IMR-90 (cell line): ENCODE measurements around the gene RAP2A.

Experiments
- BHLHE40 ChIP-seq: fragments of 150-350 bp; IDR thresholded peaks from 2 replicates; pipeline ENCODE4 v1.6.1; 2016; ENCODE audit warnings: mild to moderate bottlenecking, low read depth, low read length
- CEBPB ChIP-seq: IDR thresholded peaks from 2 replicates; pipeline ENCODE4 v1.6.1; 2012; ENCODE audit warnings: low read depth, low read length, improper control_type of control experiment
- CHD1 ChIP-seq: IDR thresholded peaks from 2 replicates; pipeline ENCODE4 v1.6.1; 2012; ENCODE audit warnings: low read depth, low read length, improper control_type of control experiment
- CTCF ChIP-seq: conservative IDR thresholded peaks from 2 replicates; pipeline ENCODE4 v1.5.1; 2012; ENCODE audit warnings: mild to moderate bottlenecking, low read depth, low read length, improper control_type of control experiment
- MAFK ChIP-seq: IDR thresholded peaks from 2 replicates; pipeline ENCODE4 v1.6.1; 2012; ENCODE audit warnings: low read depth, low read length, improper control_type of control experiment
- MAZ ChIP-seq: IDR thresholded peaks from 2 replicates; pipeline ENCODE4 v1.6.1; 2012; ENCODE audit warnings: low read depth, mild to moderate bottlenecking, low read length, improper control_type of control experiment, moderate library complexity, borderline replicate concordance
- MXI1 ChIP-seq: IDR thresholded peaks from 2 replicates; pipeline ENCODE4 v1.6.1; 2012; ENCODE audit warnings: low read depth, mild to moderate bottlenecking, low read length, moderate library complexity, borderline replicate concordance
- NFE2L2 ChIP-seq: fragments of 150-350 bp; IDR thresholded peaks from 2 replicates; pipeline ENCODE4 v1.6.1; 2016; ENCODE audit warnings: low read depth, mild to moderate bottlenecking, low read length
- POLR2A ChIP-seq: IDR thresholded peaks from 2 replicates; pipeline ENCODE4 v1.6.1; 2012; ENCODE audit warnings: mild to moderate bottlenecking, low read depth, low read length
- RAD21 ChIP-seq: IDR thresholded peaks from 2 replicates; pipeline ENCODE4 v1.6.1; 2012; ENCODE audit warnings: low read length, improper control_type of control experiment
- RCOR1 ChIP-seq: IDR thresholded peaks from 2 replicates; pipeline ENCODE4 v1.6.1; 2012; ENCODE audit warnings: mild to moderate bottlenecking, low read length, improper control_type of control experiment; ENCODE audit not compliant: insufficient replicate concordance
- RFX5 ChIP-seq: IDR thresholded peaks from 2 replicates; pipeline ENCODE4 v1.8.0; 2012; ENCODE audit warnings: low read depth, mild to moderate bottlenecking, low read length, moderate library complexity
- SMC3 ChIP-seq: fragments of 150-350 bp; IDR thresholded peaks from 2 replicates; pipeline ENCODE4 v1.6.1; 2016; ENCODE audit warnings: low read depth, mild to moderate bottlenecking, antibody characterized with exemption, low read length, moderate library complexity
- TF ChIP-seq, protein P1 (sequence below): fragments of 150-350 bp; IDR thresholded peaks from 2 replicates; pipeline ENCODE4 v1.6.1; 2017; ENCODE audit warnings: mild to moderate bottlenecking, antibody characterized with exemption, low read length, low read depth

- TF ChIP-seq CTCF (no peak), POLR2A (no peak), MAZ (no peak), CEBPB (no peak), BHLHE40 (no peak), CHD1 (no peak), MXI1 (no peak), RCOR1 (no peak), RAD21 (no peak), NFE2L2 (no peak), RFX5 (no peak), MAFK (no peak), SMC3 (no peak)
- TF ChIP-seq, protein P1, sequence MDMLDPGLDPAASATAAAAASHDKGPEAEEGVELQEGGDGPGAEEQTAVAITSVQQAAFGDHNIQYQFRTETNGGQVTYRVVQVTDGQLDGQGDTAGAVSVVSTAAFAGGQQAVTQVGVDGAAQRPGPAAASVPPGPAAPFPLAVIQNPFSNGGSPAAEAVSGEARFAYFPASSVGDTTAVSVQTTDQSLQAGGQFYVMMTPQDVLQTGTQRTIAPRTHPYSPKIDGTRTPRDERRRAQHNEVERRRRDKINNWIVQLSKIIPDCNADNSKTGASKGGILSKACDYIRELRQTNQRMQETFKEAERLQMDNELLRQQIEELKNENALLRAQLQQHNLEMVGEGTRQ = no peak
These were observed 32.8 kb downstream of the RAP2A start for GRCh38 chr13:97466722-97467121.
